ENCODE data around the gene TTC34. TPM values are rescaled to one million over a fixed set of nuclear protein-coding genes. Genes with fewer than 3 reads are reported as not detected.

Gene TTC34
- total and polyA plus RNA-seq, 2 donors from 2014 or later: 0.15 to 2.4 TPM

GRCh38 chr1:2587071-2587859 is 214.2 kb downstream of the TTC34 start:
- H3K9me3 ChIP-seq (ENCODE audit: control insufficient read depth in 2 of 3, insufficient read depth in 1 of 3, low read length in 3 of 3): no peaks in the 10 kb centered on the region
- H3K9ac ChIP-seq (ENCODE audit: low read length in 3 of 3): peak overlapping the region in 2 of 3 donors; percentile 14 to 67
- H3K27ac ChIP-seq (ENCODE audit: low read depth in 2 of 2, low read length in 2 of 2): no peak overlapping the region
- intact Hi-C loops (cut with DNase I): no loop called here
- H3K4me1 ChIP-seq (ENCODE audit: control insufficient read depth in 2 of 3, insufficient read depth in 2 of 3, low read depth in 1 of 3, low read length in 3 of 3): peaks cover 3 to 18% (median 12%) of the 10 kb centered on the region in 3 donors
- DNase-seq: peak in 2 of 5 donors; percentile 57 to 78
- FAIRE-seq: no peak
- no peaks in the 10 kb centered on the region for H3K27me3 ChIP-seq (ENCODE audit: control insufficient read depth, insufficient read depth, low read length)
- H3K4me3 ChIP-seq (ENCODE audit: low read length in 3 of 3): peak overlapping the region; percentile 51 to 67 (median 62)
- no peaks in the 10 kb centered on the region for H3K36me3 ChIP-seq (ENCODE audit: control insufficient read depth in 2 of 3, insufficient read depth in 3 of 3, low read length in 3 of 3)
- no peak for TF ChIP-seq CTCF (IDR thresholded peaks at IDR 0.05; ENCODE audit: borderline replicate concordance, extremely low read depth, insufficient read depth)

GRCh38 chr1:2586154-2587070 is 215.1 kb downstream of the TTC34 start, which contains the start of gene PRXL2B:
Gene PRXL2B (plus strand): TSS chr1:2586777. CDS start chr1:2586886, 109 bp downstream.
- Histone ChIP-seq H3K4me1 (ENCODE audit: control insufficient read depth in 2 of 3, insufficient read depth in 2 of 3, low read depth in 1 of 3, low read length in 3 of 3) (peaks cover 3 to 18% (median 12%) of the 10 kb centered on the region in 3 donors), H3K9ac (ENCODE audit: low read length in 3 of 3) (peak within 1 kb of the TSS; percentile 56 to 93 (median 91)), H3K9me3 (ENCODE audit: control insufficient read depth in 2 of 3, insufficient read depth in 1 of 3, low read length in 3 of 3) (no peaks in the 10 kb centered on the region), H3K4me3 (ENCODE audit: low read length in 3 of 3) (peak within 1 kb of the TSS; percentile 74 to 98 (median 86)), H3K27me3 (ENCODE audit: control insufficient read depth, insufficient read depth, low read length) (no peaks in the 10 kb centered on the region), H3K36me3 (ENCODE audit: control insufficient read depth in 2 of 3, insufficient read depth in 3 of 3, low read length in 3 of 3) (no peaks in the 10 kb centered on the region), H3K27ac (ENCODE audit: low read depth in 2 of 2, low read length in 2 of 2) (peak within 1 kb of the TSS; percentile 95 to 97)
- TF ChIP-seq CTCF (IDR thresholded peaks at IDR 0.05; ENCODE audit: borderline replicate concordance, extremely low read depth, insufficient read depth): no peak
- FAIRE-seq (no peak), DNase-seq (peak; percentile 99 to 100 (median 99))
- intact Hi-C loops (cut with DNase I): no loop called here

Other genes starting within 250 kb of the TTC34 start
- 95.0 TPM for gene TNFRSF14, start 245.3 kb downstream of the TTC34 start, total RNA-seq
- 99.1 TPM for gene TNFRSF14, start 245.3 kb downstream of the TTC34 start, polyA plus RNA-seq (ENCODE audit: insufficient read depth, low read depth, low replicate concordance)
- 39.5 TPM for gene PRXL2B, start 214.9 kb downstream of the TTC34 start, total RNA-seq
- 25.6 TPM for gene PRXL2B, start 214.9 kb downstream of the TTC34 start, polyA plus RNA-seq (ENCODE audit: insufficient read depth, low read depth, low replicate concordance)
- 4.0 TPM for gene MMEL1, start 168.7 kb downstream of the TTC34 start, total RNA-seq
- 8.5 TPM for gene MMEL1, start 168.7 kb downstream of the TTC34 start, polyA plus RNA-seq (ENCODE audit: insufficient read depth, low read depth, low replicate concordance)
- not detected for gene ACTRT2, start 219.8 kb upstream of the TTC34 start, total RNA-seq
- gene ACTRT2, start 219.8 kb upstream of the TTC34 start, polyA plus RNA-seq (ENCODE audit: insufficient read depth, low read depth, low replicate concordance): not detected